HFF-Myc (cell line): ENCODE results near the gene ZNF664.
A peak's percentile ranks its signal among the peaks of the same experiment; 100 is the strongest.

ENCODE experiments used
- DNase-seq: peaks from one replicate; pipeline ENCODE4 v3.0.0-alpha.2; 2011; ENCODE audit warnings: low read depth; ENCODE audit errors: extremely low read depth
- H3K4me3 ChIP-seq: replicated peaks from 2 replicates; pipeline ENCODE4 v1.5.1; 2011; ENCODE audit warnings: low read depth, mild to moderate bottlenecking, control low read depth, low read length
- TF ChIP-seq, protein P1 (sequence below): IDR thresholded peaks from 2 replicates; pipeline ENCODE4 v1.5.1; 2012; ENCODE audit warnings: mild to moderate bottlenecking, low read depth, low read length, control low read depth; ENCODE audit errors: missing control alignments

Gene ZNF664

DNA sequence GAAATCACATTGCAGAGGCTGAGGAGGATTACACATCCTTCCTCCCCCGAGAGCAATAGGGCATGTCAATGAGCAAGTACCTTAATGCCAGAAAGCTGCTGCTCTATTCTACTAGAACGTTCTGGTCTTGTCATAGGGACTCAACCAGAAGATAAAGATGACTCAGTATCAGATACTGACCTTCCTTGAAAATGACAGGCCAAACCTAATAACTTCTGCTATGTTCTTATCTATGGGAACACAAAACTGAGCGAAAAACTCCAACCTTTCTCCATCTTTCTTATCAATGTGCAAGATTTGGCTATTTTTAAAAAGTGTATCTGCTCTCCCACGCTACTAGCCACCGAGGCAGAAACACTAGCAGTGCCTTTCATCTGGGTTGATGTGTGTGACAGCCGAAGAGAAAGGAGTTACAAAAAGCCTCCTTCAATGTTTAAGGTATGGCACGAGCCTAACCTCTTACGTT is 5.9 kb upstream of the ZNF664 start:
- TF ChIP-seq, protein P1, sequence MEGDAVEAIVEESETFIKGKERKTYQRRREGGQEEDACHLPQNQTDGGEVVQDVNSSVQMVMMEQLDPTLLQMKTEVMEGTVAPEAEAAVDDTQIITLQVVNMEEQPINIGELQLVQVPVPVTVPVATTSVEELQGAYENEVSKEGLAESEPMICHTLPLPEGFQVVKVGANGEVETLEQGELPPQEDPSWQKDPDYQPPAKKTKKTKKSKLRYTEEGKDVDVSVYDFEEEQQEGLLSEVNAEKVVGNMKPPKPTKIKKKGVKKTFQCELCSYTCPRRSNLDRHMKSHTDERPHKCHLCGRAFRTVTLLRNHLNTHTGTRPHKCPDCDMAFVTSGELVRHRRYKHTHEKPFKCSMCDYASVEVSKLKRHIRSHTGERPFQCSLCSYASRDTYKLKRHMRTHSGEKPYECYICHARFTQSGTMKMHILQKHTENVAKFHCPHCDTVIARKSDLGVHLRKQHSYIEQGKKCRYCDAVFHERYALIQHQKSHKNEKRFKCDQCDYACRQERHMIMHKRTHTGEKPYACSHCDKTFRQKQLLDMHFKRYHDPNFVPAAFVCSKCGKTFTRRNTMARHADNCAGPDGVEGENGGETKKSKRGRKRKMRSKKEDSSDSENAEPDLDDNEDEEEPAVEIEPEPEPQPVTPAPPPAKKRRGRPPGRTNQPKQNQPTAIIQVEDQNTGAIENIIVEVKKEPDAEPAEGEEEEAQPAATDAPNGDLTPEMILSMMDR = no peak
- DNase-seq = no peak
- no peak overlapping the region for H3K4me3 ChIP-seq

DNA sequence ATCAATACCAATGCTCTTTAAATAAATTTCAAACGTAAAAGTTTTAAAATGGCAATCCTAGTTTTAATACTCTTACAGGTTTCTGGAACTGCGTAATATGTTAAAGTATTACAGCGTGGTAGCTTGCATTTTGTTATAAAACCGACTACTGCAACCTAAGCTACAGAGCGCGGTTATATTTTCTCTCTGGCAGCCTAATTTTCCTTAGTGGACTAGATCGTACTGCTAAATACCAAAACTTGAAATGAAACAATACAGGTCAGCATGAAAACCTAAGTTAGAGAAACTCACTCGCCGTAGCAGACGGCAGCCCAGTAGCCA is 1.6 kb upstream of the ZNF664 start:
- no peak for DNase-seq
- peak overlapping the region; percentile 72 for H3K4me3 ChIP-seq
- TF ChIP-seq, protein P1 = no peak

DNA sequence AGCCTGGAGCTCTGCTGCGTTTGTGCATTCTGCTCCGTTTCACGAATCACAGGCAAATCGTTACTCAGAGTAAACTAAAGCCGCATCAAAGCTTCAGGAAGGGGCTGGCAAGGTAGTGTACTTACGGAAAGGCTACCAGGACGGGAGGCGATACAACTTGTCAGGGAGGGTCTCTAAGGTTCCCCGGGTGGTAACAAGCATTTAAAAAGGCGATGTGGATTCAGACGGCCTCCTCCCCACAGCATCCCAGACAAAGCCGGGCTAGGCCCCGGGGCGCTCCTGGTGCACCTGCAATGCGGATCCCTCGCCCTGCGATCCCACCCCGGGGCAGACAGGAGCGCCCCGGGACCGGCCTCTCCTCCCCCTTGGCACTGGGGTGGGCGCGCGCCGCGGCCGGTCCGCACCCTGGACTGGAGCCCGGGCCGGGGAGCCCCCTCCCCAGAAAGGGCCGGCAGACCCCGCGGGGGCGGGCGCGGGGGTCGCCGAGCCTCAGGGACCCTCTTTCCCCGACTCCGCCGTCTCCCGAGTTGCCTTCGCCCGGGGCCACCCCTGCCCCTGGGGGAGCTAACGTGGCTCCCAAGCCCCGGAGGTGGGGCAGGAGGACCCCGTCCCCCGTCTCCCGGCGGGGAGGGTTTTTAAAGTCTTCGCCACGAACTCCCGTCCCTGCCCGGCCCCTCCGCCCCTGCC is 1.1 kb upstream of the ZNF664 start:
- H3K4me3 ChIP-seq = peak overlapping the region; percentile 72
- no peak for DNase-seq
- TF ChIP-seq, protein P1 = no peak

DNA sequence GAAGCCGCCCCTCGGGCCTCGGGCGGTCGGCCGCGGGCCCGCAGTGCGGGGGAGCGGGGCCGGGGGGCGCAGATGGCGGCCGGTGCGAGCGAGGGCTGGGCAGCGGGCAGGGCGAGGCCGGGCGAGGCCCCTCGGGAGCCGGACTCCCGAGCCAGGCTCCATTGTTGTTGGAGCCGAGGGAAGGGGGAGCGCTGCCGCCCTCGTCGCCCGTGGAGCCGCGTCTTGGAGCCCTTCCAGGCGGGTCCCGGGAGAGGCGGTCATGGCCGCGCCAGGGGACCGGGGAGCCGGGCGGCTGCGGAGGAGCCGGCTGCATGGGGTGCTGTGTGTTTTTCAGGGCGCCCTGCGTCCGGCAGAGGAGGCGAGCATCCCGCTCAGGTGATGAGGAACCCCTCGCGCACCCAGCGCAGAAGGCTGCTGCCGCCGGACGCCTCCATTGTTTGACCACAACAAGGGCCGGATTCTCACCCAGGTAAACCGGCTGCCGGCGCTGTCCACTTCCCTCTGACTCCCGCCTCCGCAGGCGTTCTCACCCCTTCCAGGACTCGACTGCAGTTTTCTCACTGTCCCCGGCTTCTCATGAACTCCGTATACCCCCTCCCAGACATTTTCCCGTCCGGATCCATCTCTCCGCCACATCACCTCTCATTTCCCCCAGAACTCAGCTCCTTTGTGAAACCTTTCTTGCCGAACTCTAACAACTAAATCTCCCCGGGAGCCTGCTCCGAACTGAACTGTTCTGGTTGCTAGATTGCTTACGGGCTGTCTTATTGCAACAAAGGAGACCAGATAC is 732 bp downstream of the ZNF664 start:
- TF ChIP-seq, protein P1 = no peak
- no peak for DNase-seq
- peak overlapping the region; percentile 72 for H3K4me3 ChIP-seq

DNA sequence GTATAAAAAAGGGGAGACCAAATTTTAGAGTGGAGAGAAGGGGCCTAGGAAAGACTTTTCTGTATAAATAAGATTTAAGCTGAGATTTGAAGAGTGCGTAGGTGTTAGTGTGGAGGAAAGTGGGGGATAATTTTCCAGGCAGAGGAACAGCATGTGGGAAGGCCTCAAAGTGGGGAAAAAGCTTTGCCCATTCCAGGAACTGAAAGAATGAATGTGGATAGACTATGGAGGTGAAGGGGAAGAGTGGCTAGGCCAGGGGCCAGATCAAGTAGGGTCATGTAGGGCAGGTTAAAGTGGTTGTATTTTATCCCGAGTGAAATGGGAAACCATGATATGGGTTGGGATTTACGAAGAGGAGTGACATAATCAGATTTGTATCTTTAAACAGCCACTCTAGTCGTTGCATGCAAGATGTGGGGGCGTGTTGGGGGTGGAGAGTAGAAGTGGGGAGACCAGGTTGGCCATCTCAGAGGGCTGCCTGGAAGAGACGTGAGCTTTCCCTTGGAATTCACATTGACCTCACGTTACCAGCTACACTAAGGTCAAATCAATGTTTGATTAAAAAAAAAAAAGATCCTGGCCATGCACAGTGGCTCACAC is 3.3 kb downstream of the ZNF664 start:
- no peak overlapping the region for H3K4me3 ChIP-seq
- TF ChIP-seq, protein P1 = no peak
- DNase-seq = no peak

DNA sequence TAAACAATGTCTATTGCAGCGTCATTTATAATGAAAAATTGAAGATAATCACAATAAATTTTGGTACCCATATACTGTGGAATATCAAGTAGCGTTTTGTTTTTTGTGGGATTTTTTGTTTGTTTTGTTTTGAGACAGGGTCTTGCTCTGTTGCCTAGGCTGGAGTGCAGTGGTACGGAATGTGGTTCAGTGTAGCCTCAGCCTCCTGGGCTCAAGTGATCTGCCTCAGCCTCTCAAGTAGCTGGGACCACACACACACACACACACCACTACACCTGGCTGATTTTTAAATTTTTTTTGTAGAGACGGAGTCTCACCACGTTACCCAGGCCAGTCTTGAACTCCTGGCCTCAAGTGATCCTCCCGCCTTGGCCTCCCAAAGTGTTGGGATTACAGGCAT is 6.6 kb downstream of the ZNF664 start:
- no peak overlapping the region for H3K4me3 ChIP-seq
- TF ChIP-seq, protein P1 = no peak
- no peak for DNase-seq
